ENCODE results near the gene LAMB1. TPM values are rescaled to one million over a fixed set of nuclear protein-coding genes. Genes with fewer than 3 reads are reported as not detected.

LAMB1 gene
- total and polyA plus RNA-seq, 2 donors from 2014 or later, result 140 to 312 TPM

DNA sequence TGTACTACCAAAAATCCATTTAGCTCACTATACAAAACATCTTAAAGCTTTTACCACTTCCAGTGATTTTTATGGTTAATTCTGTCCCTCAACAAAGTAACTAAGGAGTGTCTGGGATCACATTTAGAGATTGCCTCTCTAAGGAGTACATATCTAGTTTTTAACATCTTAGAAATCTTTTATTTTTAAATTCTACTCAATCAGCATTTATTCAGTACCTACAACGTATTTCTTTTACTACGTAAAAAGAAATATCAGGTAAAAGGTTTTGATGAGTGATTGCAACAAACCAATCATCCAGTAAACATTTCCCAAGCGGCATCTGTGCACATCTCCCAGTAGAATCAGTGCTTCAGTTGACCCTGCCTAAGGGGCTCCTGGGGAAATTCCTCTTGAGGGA lies 31.9 kb downstream of the LAMB1 start:
- H3K4me1 ChIP-seq (ENCODE audit: control insufficient read depth in 2 of 3, insufficient read depth in 2 of 3, low read depth in 1 of 3, low read length in 3 of 3), result no peaks in the 10 kb centered on the region
- no peak for TF ChIP-seq CTCF (IDR thresholded peaks at IDR 0.05; ENCODE audit: borderline replicate concordance, extremely low read depth, insufficient read depth)

DNA sequence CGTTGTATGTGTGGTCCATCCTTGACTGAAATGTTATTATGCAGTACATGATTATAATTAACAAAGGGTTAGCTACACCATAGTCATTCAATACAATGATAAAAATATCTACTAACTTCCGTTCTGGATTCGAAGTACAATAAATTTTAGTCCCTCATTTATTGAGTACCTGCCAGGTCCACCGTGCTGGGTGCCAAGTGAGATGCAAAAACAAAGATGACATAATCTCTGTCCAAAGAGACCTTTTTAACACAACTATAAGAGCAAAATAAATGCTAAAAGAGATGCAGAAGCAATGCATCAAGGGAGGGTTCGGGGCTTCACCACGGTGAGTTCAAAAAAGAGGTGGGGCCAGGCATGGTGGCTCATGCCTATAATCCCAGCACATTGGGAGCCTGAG lies 33.1 kb downstream of the LAMB1 start:
- H3K9ac ChIP-seq (ENCODE audit: low read length in 3 of 3), result no peak overlapping the region
- intact Hi-C loops (cut with DNase I), result no loop called here
- no peak overlapping the region for H3K27ac ChIP-seq (ENCODE audit: low read depth in 2 of 2, low read length in 2 of 2)
- no peaks in the 10 kb centered on the region for H3K9me3 ChIP-seq (ENCODE audit: control insufficient read depth in 2 of 3, insufficient read depth in 1 of 3, low read length in 3 of 3)
- peaks cover 8 to 51% (median 23%) of the 10 kb centered on the region in 3 donors for H3K36me3 ChIP-seq (ENCODE audit: control insufficient read depth in 2 of 3, insufficient read depth in 3 of 3, low read length in 3 of 3)
- no peaks in the 10 kb centered on the region for H3K4me1 ChIP-seq (ENCODE audit: control insufficient read depth in 2 of 3, insufficient read depth in 2 of 3, low read depth in 1 of 3, low read length in 3 of 3)
- no peaks in the 10 kb centered on the region for H3K27me3 ChIP-seq (ENCODE audit: control insufficient read depth, insufficient read depth, low read length)
- H3K4me3 ChIP-seq (ENCODE audit: low read length in 3 of 3), result no peak overlapping the region
- FAIRE-seq (no peak), DNase-seq (no peak)
- no peak for TF ChIP-seq CTCF (IDR thresholded peaks at IDR 0.05; ENCODE audit: borderline replicate concordance, extremely low read depth, insufficient read depth)

More for the DNA sequence above, 31.9 kb downstream of the LAMB1 start:
- FAIRE-seq (no peak), DNase-seq (no peak)
- Histone ChIP-seq H3K27me3 (ENCODE audit: control insufficient read depth, insufficient read depth, low read length) (no peaks in the 10 kb centered on the region), H3K27ac (ENCODE audit: low read depth in 2 of 2, low read length in 2 of 2) (peak overlapping the region in 1 of 2 donors; percentile 51), H3K9ac (ENCODE audit: low read length in 3 of 3) (no peak overlapping the region), H3K4me3 (ENCODE audit: low read length in 3 of 3) (no peak overlapping the region), H3K9me3 (ENCODE audit: control insufficient read depth in 2 of 3, insufficient read depth in 1 of 3, low read length in 3 of 3) (no peaks in the 10 kb centered on the region), H3K36me3 (ENCODE audit: control insufficient read depth in 2 of 3, insufficient read depth in 3 of 3, low read length in 3 of 3) (peaks cover 11 to 62% (median 33%) of the 10 kb centered on the region in 3 donors)
- intact Hi-C loops (cut with DNase I), result no loop called here

DNA sequence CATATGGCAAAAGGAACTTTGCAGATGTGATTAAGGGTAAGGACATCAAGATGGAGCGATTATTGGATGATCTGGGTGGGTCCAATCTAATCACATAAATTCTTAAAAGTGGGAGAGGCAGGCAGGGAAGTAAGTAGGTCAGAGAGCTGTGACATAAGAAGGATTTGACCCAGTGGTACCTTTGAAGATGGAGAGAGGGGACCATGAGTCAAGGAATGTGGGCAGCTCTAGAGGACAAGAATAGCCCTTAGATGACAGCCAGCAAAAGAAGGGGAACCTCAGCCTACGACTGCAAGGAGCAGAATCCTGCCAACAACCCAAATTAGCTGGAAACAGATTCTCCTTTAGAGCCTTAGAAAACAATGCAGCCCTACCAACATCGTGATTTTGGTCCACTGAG lies 34.5 kb downstream of the LAMB1 start:
- no peaks in the 10 kb centered on the region for H3K4me1 ChIP-seq (ENCODE audit: control insufficient read depth in 2 of 3, insufficient read depth in 2 of 3, low read depth in 1 of 3, low read length in 3 of 3)

More for the DNA sequence above, 34.5 kb downstream of the LAMB1 start:
- TF ChIP-seq CTCF (IDR thresholded peaks at IDR 0.05; ENCODE audit: borderline replicate concordance, extremely low read depth, insufficient read depth), result no peak
- Histone ChIP-seq H3K9ac (ENCODE audit: low read length in 3 of 3) (no peak overlapping the region), H3K27ac (ENCODE audit: low read depth in 2 of 2, low read length in 2 of 2) (no peak overlapping the region), H3K9me3 (ENCODE audit: control insufficient read depth in 2 of 3, insufficient read depth in 1 of 3, low read length in 3 of 3) (no peaks in the 10 kb centered on the region), H3K27me3 (ENCODE audit: control insufficient read depth, insufficient read depth, low read length) (no peaks in the 10 kb centered on the region), H3K36me3 (ENCODE audit: control insufficient read depth in 2 of 3, insufficient read depth in 3 of 3, low read length in 3 of 3) (peaks cover 6 to 57% (median 31%) of the 10 kb centered on the region in 3 donors), H3K4me3 (ENCODE audit: low read length in 3 of 3) (no peak overlapping the region)
- FAIRE-seq (no peak), DNase-seq (no peak)
- intact Hi-C loops (cut with DNase I), result no loop called here

All from kidney (tissue), 14 donors.